Adrenal gland (tissue), 12 donors: ENCODE results near the gene OR51B6. TPM values are rescaled to one million over a fixed set of nuclear protein-coding genes. Genes with fewer than 3 reads are reported as not detected.
"Not testable (repeated sequence)": the region's sequence is repeated elsewhere in the genome, so short reads cannot be mapped to it uniquely, and the experiment has no call there.

Source experiments
- DNase-seq, 7 donors: peaks; one replicate each; pipeline ENCODE4 v3.0.0-alpha.2; 2019 to 2020
- H3K27ac ChIP-seq, 5 donors: fragments of 200-600 bp; sonication (generic) in 4 of 5; 1 replicate in 3 of 5; 2 replicates in 2 of 5; pipeline versions ENCODE4 v1.5.1 to v1.8.0; 2016 to 2020; ENCODE audit warnings: mild to moderate bottlenecking in 1 of 5
- H3K27me3 ChIP-seq: fragments of 200-600 bp; 2 replicates; pipeline ENCODE4 v1.8.0; 2021
- H3K36me3 ChIP-seq, 2 donors: fragments of 200-600 bp; replicated peaks in 1 of 2; 1 replicate in 1 of 2; 2 replicates in 1 of 2; pipeline versions ENCODE4 v1.5.1 to v1.8.0; 2018 to 2022
- H3K4me1 ChIP-seq, 2 donors: fragments of 200-600 bp; replicated peaks in 1 of 2; 1 replicate in 1 of 2; 2 replicates in 1 of 2; pipeline versions ENCODE4 v1.5.1 to v1.8.0; 2018 to 2021
- H3K4me3 ChIP-seq, 4 donors: fragments of 200-600 bp; sonication (generic) in 3 of 4; one replicate each; pipeline ENCODE4 v1.5.1; 2016 to 2018
- H3K9me3 ChIP-seq, 3 donors: fragments of 200-600 bp; sonication (generic) in 1 of 3; replicated peaks in 1 of 3; 1 replicate in 2 of 3; 2 replicates in 1 of 3; pipeline versions ENCODE4 v1.5.1 to v1.8.0; 2016 to 2021
- POLR2A ChIP-seq, 2 donors: fragments of 450-650 bp; IDR thresholded peaks; one replicate each; pipeline ENCODE4 v1.6.1; 2017; ENCODE audit warnings: antibody characterized with exemption in 2 of 2, mild to moderate bottlenecking in 2 of 2, moderate library complexity in 1 of 2
- WGBS, 4 donors: extraction: QIAGEN DNeasy Blood & Tissue Kit in 2 of 4; methylation state at CpG; one replicate each; pipeline versions ENCODE4 v1.1.5 to v1.1.7; 2013 to 2017; 5-methylcytosine and 5-hydroxymethylcytosine counted together
- intact Hi-C, 2 donors: fragments of 100-400 bp; cut with DNase I; formaldehyde crosslinking; loops; one replicate each; pipeline versions ENCODE4 v1.14.1 to v1.15.0; 2022 to 2023
- polyA plus RNA-seq, 3 donors: library from polyadenylated mRNA; stranded (reverse); fragments of 200-250 nt in 2 of 3; fragments of 350-450 nt in 1 of 3; fragmentation: Illumina TruSeq in 1 of 3; extraction: RNeasy Lipid Tissue Mini Kit (QIAGEN cat#74804) in 1 of 3; gene quantifications; one replicate each; pipeline ENCODE4 v1.2.3, GENCODE V29; 2013 to 2014
- total RNA-seq, 9 donors: library from RNA; depleted of rRNA in 4 of 9; stranded (reverse); fragments of >200 nt in 4 of 9; fragments of 120-200 nt in 1 of 9; fragmentation: NEBNext Ultra II Directional in 1 of 9; extraction: Animal tissue kit (Norgen Biotek cat#: 25700) in 1 of 9; gene quantifications; one replicate each; pipeline versions ENCODE4 v1.1.0 to v1.2.4, GENCODE V29; 2013 to 2023
- TF ChIP-seq, protein P1 (sequence below), 6 experiments: fragments of 450-650 bp in 4 of 6; fragments of 200-600 bp in 2 of 6; sonication (generic) in 1 of 6; IDR thresholded peaks; 1 replicate in 5 of 6; 2 replicates in 1 of 6; pipeline versions ENCODE4 v1.5.1 to v1.8.0; 2016 to 2021; ENCODE audit warnings: antibody characterized with exemption in 6 of 6, mild to moderate bottlenecking in 2 of 6, moderate library complexity in 1 of 6
- donor health status: healthy with polysubstance abuse.
- donor health status: Bipolar disorder and iron deficiency.
- donor health status: DM: yes; HTN: yes; CAD: no.
- donor health status: DM: no; HTN: no; CAD: no.
- donor health status: DM: no; HTN: no; CAD: no.
- donor health status: DM: yes; HTN: yes; CAD: no.

The OR51B6 gene
- total and polyA plus RNA-seq, 12 donors: not detected

DNA sequence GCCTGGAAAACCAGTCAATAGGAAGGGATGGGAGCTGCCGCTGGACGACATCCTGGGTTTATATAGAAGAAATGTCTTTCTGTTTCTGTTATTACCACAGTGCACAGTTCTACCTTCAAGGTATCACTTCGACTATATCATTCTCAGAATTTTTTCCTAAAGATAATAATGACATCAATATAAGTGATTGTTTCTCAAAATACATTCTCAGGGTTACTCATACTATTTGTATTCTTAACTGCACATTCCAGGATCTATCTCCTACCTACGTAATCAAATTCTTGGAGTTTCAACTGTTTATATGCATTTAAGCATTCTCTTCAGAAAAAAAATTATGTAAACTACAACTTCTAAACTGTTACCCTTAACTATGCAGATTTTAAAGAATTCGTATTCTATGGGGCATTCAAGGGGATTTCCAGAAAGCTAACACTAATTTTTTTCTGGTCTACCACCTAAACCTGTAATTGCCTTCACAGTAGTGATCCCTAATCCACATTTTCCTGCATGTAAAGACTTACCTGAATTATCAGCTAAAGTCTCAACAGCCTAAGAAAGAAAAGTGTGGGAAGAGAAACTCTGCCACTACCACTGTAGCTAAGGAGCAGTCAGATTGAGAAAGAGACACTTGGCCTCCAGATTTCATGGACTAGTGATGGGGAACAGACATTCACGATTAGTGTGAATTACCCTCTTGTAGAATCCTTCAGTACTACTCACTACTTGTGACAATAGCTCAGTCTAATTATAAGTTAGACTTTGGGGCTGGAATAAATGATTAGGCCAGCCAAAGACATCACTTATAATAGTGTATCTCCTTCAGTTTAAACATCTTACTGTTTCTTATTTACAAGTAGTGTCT, 7.6 kb upstream of the OR51B6 start, which contains the start of gene OR51B5:
Gene OR51B5 (minus strand): TSS at position 51 of the 862 bp plus-strand sequence. CDS start 0 bp downstream, at position 51.
- Histone ChIP-seq H3K9me3 (no peaks in the 10 kb centered on the region), H3K36me3 (no peaks in the 10 kb centered on the region), H3K4me1 (no peaks in the 10 kb centered on the region), H3K4me3 (no peak within 1 kb of the TSS), H3K27me3 (no peaks in the 10 kb centered on the region), H3K27ac (no peak within 1 kb of the TSS)
- TF ChIP-seq, protein P1, sequence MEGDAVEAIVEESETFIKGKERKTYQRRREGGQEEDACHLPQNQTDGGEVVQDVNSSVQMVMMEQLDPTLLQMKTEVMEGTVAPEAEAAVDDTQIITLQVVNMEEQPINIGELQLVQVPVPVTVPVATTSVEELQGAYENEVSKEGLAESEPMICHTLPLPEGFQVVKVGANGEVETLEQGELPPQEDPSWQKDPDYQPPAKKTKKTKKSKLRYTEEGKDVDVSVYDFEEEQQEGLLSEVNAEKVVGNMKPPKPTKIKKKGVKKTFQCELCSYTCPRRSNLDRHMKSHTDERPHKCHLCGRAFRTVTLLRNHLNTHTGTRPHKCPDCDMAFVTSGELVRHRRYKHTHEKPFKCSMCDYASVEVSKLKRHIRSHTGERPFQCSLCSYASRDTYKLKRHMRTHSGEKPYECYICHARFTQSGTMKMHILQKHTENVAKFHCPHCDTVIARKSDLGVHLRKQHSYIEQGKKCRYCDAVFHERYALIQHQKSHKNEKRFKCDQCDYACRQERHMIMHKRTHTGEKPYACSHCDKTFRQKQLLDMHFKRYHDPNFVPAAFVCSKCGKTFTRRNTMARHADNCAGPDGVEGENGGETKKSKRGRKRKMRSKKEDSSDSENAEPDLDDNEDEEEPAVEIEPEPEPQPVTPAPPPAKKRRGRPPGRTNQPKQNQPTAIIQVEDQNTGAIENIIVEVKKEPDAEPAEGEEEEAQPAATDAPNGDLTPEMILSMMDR (IDR thresholded peaks at IDR 0.05): no peak
- no peak for TF ChIP-seq POLR2A (IDR thresholded peaks at IDR 0.05)
- DNase-seq: no peak
- WGBS, 4 donors: 71 to 78% (median 75%) methylated on average over 6 of the region's 6 CpGs
- intact Hi-C loops: no loop called here

DNA sequence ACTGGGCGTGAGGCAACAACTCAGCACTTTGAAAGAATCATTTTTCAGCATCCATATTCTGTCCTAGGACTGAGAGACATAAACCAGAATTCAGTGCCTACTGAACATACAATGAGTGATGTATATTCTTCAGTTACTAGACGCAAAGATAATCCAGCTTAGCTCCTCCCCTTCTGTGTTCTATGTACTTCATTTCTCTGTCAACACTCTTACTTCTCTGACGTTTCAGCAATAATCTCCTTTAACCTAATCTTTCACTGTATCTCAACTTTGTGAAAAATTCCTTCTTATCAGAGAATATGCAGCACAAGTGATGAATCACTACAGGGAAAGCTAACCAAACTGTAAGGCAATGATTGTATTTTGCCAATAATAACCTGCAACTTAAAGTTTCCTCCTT, 5.5 kb upstream of the OR51B6 start:
- WGBS, 4 donors: 49 to 62% (median 54%) methylated on average over 3 of the region's 3 CpGs
- no peaks in the 10 kb centered on the region for H3K27me3 ChIP-seq
- H3K36me3 ChIP-seq: no peaks in the 10 kb centered on the region
- H3K4me3 ChIP-seq: no peak overlapping the region
- no peak overlapping the region for H3K27ac ChIP-seq
- intact Hi-C loops: no loop called here
- no peak for DNase-seq
- TF ChIP-seq, protein P1 (IDR thresholded peaks at IDR 0.05): no peak
- no peak for TF ChIP-seq POLR2A (IDR thresholded peaks at IDR 0.05)
- H3K4me1 ChIP-seq: no peaks in the 10 kb centered on the region
- no peaks in the 10 kb centered on the region for H3K9me3 ChIP-seq

DNA sequence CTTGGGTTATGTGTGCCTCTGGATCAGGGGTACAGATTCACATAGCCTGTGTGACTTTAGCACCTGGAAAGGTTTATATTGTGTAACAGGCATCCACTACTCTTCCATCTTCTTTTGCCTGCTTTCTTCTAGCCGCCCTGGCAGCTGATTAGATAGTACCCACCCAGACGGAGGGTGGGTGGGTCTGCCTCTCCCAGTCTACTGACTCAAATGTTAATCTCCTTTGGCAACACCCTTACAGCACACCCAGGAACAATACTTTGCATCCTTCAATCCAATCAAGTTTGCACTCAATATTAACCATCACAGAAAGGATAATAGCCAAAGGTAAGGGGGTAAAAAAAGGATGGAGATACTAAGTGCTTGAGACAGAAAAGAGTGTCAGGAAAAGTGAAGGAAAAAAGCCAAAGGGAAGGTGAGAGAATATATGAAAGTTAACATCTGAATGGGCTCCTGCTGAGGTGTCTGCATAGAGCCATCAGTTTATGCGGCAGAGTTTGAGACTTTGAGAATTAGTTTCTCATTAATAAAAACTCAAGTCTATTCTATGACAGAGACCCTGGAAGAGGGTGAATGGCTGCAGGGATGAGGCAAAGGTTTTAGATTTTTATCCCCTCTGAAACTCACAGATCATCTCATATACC, 2.6 kb upstream of the OR51B6 start:
- Histone ChIP-seq H3K27me3 (no peaks in the 10 kb centered on the region), H3K36me3 (no peaks in the 10 kb centered on the region), H3K4me3 (no peak overlapping the region), H3K9me3 (no peaks in the 10 kb centered on the region), H3K4me1 (no peaks in the 10 kb centered on the region), H3K27ac (no peak overlapping the region)
- DNase-seq: no peak
- TF ChIP-seq POLR2A (IDR thresholded peaks at IDR 0.05): no peak
- TF ChIP-seq, protein P1 (IDR thresholded peaks at IDR 0.05): no peak
- 21 to 43% (median 30%) methylated on average over 3 of the region's 3 CpGs for WGBS, 4 donors
- intact Hi-C loops: no loop called here

DNA sequence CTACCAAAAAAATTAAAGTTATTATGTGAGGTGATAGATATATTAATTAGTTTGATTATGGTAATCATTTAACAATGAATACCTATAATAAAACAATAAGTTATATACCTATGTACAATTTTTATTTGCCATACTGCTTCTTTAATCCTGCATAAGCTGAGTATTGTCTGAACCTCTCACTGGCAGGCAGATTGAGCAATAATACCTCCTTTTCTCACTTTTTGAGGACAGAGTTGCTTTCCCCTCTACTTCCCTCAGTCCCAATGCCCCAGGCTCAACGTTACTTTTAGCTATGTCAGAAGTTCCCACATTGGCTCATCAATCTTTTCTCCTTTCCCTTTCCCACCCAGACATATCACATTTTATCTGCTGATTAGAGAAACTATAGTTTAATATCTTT, 1.8 kb upstream of the OR51B6 start:
- no peak overlapping the region for H3K27ac ChIP-seq
- intact Hi-C loops: no loop called here
- no peaks in the 10 kb centered on the region for H3K9me3 ChIP-seq
- TF ChIP-seq, protein P1 (IDR thresholded peaks at IDR 0.05): no peak
- TF ChIP-seq POLR2A (IDR thresholded peaks at IDR 0.05): no peak
- no peaks in the 10 kb centered on the region for H3K27me3 ChIP-seq
- no peak overlapping the region for H3K4me3 ChIP-seq
- DNase-seq: no peak
- no peaks in the 10 kb centered on the region for H3K36me3 ChIP-seq
- 21 to 38% (median 31%) methylated on average over 1 of the region's 1 CpG for WGBS, 4 donors
- H3K4me1 ChIP-seq: no peaks in the 10 kb centered on the region

DNA sequence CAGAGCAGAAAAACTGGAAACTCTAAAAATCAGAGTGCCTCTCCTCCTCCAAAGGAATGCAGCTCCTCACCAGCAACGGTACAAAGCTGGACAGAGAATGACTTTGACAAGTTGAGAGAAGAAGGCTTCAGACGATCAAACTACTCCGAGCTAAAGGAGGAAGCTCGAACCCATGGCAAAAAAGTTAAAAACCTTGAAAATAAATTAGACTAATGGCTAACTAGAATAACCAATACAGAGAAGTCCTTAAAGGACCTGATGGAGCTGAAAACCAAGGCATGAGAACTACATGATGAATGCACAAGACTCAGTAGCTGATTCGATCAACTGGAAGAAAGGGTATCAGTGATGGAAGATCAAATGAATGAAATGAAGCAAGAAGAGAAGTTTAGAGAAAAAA, 4.7 kb downstream of the OR51B6 start:
- H3K9me3 ChIP-seq, H3K27ac ChIP-seq, H3K4me1 ChIP-seq, H3K4me3 ChIP-seq, intact Hi-C loops, H3K27me3 ChIP-seq, DNase-seq, H3K36me3 ChIP-seq: not testable (repeated sequence)
- WGBS, 4 donors: 74 to 88% (median 84%) methylated on average over 5 of the region's 5 CpGs
